ENCODE data around the gene ZNF519. TPM values are rescaled to one million over a fixed set of nuclear protein-coding genes. Genes with fewer than 3 reads are reported as not detected.

Gene ZNF519
- total RNA-seq, 4 donors from 2014 or later, result 1.7 to 5.8 (median 3.7) TPM

DNA sequence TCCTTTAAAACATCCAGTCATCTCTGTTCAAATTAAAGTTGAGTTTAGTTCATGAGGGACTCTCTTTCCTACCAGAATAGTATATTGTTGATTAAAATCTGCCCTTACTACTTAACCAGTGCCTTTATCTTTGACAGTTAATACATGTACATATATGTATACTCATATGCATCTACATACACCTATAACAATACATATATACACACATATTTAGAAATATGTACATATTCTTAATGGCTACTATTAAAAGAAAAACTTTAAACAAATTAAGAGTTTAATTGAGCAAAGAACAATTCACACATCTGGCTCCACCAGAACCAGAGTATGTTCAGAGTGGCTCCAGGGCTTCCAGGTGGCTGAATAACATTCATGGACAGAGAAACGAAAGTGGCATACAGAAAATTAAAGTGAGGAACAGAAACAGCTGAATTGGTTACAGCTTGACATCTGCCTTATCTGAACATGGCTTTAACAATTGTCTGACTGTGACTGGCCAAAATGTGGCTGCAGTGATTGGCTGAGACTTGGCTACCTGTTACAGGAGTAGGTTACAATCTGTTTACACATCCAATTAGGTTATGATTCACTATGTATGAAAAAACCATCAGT, 38.8 kb downstream of the ZNF519 start:
- no peak for DNase-seq (ENCODE audit: low spot score in 2 of 2)
- no peak overlapping the region for H3K4me3 ChIP-seq
- no peak overlapping the region for H3K27ac ChIP-seq
- no peaks in the 10 kb centered on the region for H3K9me3 ChIP-seq
- no peaks in the 10 kb centered on the region for H3K4me1 ChIP-seq
- no peaks in the 10 kb centered on the region for H3K27me3 ChIP-seq
- WGBS, result 53% methylated on average over 1 of the region's 1 CpG
- H3K36me3 ChIP-seq, result no peaks in the 10 kb centered on the region
- TF ChIP-seq POLR2AphosphoS5 (IDR thresholded peaks at IDR 0.05) (no peak), EP300 (IDR thresholded peaks at IDR 0.05) (no peak), POLR2A (IDR thresholded peaks at IDR 0.05) (no peak)
- TF ChIP-seq, protein P1, sequence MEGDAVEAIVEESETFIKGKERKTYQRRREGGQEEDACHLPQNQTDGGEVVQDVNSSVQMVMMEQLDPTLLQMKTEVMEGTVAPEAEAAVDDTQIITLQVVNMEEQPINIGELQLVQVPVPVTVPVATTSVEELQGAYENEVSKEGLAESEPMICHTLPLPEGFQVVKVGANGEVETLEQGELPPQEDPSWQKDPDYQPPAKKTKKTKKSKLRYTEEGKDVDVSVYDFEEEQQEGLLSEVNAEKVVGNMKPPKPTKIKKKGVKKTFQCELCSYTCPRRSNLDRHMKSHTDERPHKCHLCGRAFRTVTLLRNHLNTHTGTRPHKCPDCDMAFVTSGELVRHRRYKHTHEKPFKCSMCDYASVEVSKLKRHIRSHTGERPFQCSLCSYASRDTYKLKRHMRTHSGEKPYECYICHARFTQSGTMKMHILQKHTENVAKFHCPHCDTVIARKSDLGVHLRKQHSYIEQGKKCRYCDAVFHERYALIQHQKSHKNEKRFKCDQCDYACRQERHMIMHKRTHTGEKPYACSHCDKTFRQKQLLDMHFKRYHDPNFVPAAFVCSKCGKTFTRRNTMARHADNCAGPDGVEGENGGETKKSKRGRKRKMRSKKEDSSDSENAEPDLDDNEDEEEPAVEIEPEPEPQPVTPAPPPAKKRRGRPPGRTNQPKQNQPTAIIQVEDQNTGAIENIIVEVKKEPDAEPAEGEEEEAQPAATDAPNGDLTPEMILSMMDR (IDR thresholded peaks at IDR 0.05), result no peak

DNA sequence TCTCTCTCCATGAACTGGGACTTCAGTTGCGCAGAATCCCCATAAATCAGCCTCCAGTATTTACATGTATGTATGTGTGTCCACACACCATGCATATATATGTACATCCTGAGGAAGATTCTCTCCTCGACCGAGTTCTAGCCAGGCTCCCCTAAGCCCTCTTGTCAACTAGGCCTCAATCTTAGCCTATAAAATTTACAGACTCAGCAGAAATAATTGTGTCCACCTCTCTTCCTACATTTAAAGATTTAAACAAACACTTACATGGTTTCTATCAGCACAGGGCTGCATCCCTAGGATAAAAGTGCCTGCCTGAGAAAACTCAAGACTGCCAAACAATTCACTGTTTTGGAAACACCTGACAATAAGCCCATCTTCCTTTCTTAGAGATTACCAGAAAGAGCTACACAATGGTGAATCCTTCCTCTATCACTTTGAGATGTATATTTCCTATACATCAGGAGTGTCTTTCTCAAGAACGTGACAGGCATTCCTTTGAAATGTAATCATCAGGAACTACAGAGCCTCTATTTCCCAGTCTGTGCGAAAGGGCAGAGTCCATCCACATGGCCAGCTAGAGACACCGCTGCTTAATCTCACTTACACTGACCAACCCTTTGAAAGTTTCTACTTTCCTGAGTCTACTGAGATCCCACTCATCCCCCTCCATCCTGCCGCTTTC, 39.5 kb downstream of the ZNF519 start:
- DNase-seq (ENCODE audit: low spot score in 2 of 2), result no peak
- Histone ChIP-seq H3K4me3 (no peak overlapping the region), H3K4me1 (no peaks in the 10 kb centered on the region), H3K27ac (no peak overlapping the region), H3K36me3 (no peaks in the 10 kb centered on the region), H3K27me3 (no peaks in the 10 kb centered on the region), H3K9me3 (no peaks in the 10 kb centered on the region)
- 94% methylated on average over 7 of the region's 7 CpGs for WGBS
- TF ChIP-seq, protein P1 (IDR thresholded peaks at IDR 0.05), result no peak
- TF ChIP-seq POLR2A (IDR thresholded peaks at IDR 0.05), result no peak
- no peak for TF ChIP-seq EP300 (IDR thresholded peaks at IDR 0.05)
- no peak for TF ChIP-seq POLR2AphosphoS5 (IDR thresholded peaks at IDR 0.05)

DNA sequence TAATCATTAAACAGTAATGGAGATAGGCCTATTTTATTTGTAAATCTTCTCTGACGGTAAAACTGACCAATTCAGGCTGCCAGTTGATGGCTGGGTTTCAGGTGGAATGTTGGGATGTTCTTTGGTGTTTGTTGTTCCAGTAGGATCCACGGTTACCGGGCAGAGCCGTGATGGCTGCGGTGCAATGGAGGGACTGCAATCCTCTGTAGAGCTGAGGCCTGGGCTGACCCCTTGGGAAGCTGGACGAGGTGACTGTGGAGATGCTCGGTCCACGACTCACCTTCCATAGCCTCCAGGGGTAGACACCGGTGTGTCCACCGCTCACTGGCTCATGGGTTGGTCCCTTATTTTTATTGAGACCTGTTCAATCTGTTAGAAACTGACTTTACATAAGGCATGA, 42.5 kb downstream of the ZNF519 start:
- WGBS, result 85% methylated on average over 10 of the region's 10 CpGs
- no peak for TF ChIP-seq POLR2A (IDR thresholded peaks at IDR 0.05)
- TF ChIP-seq, protein P1 (IDR thresholded peaks at IDR 0.05), result no peak
- no peak for TF ChIP-seq POLR2AphosphoS5 (IDR thresholded peaks at IDR 0.05)
- no peaks in the 10 kb centered on the region for H3K36me3 ChIP-seq
- no peak overlapping the region for H3K27ac ChIP-seq
- H3K9me3 ChIP-seq, result no peaks in the 10 kb centered on the region
- peaks cover 3% of the 10 kb centered on the region for H3K4me1 ChIP-seq
- no peak overlapping the region for H3K4me3 ChIP-seq
- DNase-seq (ENCODE audit: low spot score in 2 of 2), result no peak
- H3K27me3 ChIP-seq, result no peaks in the 10 kb centered on the region

DNA sequence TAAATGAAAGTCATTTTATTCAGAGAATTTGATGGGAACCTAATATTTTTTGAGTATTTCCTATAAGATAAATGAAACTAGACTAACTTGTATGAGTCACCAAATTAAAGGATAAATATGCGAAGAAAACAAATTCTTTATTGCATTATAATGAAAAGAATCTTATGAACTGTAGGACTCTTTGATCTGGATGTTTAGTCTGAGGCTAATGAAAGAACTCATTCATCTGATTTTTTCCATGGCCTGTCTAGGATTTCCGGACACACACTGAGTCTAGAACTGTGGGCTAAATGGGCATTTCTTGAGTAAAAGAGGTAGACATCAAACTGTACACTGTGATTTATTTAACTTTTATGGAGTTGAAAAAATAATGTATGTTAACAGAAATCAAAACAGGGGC, 43.0 kb downstream of the ZNF519 start:
- Histone ChIP-seq H3K36me3 (no peaks in the 10 kb centered on the region), H3K27ac (no peak overlapping the region), H3K4me1 (peaks cover 3% of the 10 kb centered on the region), H3K4me3 (no peak overlapping the region), H3K9me3 (no peaks in the 10 kb centered on the region), H3K27me3 (no peaks in the 10 kb centered on the region)
- no peak for DNase-seq (ENCODE audit: low spot score in 2 of 2)
- 83% methylated on average over 2 of the region's 2 CpGs for WGBS
- TF ChIP-seq POLR2AphosphoS5 (IDR thresholded peaks at IDR 0.05) (no peak), POLR2A (IDR thresholded peaks at IDR 0.05) (no peak), EP300 (IDR thresholded peaks at IDR 0.05) (no peak)
- TF ChIP-seq, protein P1 (IDR thresholded peaks at IDR 0.05), result no peak

DNA sequence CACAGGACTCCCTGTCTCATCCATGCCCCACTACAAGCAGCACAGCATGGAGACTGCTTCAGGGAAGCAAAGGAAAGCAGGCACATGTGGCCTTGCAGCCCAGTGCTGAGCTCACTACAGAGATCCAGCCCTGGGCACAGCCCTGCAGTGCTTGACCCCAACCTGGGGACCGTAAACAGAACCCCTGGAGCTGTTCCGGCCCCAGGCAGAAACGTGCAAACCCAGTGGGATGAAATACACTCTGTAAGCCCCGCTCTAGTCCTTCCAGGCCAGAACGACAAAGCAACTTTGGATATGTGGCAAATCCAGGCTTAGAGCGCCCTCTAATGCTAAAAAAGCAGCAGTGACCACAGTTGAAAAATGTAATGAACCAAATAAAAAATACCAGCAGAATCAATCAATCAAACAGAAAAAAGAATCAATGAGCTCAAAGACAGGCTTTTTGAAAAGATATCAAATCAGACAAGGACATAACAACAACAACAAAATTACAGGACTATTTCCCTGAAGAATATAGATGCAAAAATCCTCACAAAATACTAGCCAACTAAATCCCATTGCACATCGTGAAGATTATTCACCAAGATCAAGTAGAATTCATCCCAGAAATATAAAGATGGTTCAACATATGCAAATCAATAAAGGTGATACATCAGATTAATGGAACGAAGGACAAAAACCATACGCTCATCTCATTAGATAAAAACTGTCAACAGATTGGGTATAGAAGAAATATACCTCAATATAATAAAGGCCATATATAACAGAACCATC, 45.6 kb downstream of the ZNF519 start:
- Histone ChIP-seq H3K4me3 (no peak overlapping the region), H3K27me3 (no peaks in the 10 kb centered on the region), H3K4me1 (peaks cover 3% of the 10 kb centered on the region), H3K9me3 (no peaks in the 10 kb centered on the region), H3K36me3 (no peaks in the 10 kb centered on the region), H3K27ac (no peak overlapping the region)
- TF ChIP-seq, protein P1 (IDR thresholded peaks at IDR 0.05), result peak in 1 of 2 donors; percentile 33
- TF ChIP-seq EP300 (IDR thresholded peaks at IDR 0.05), result no peak
- TF ChIP-seq POLR2A (IDR thresholded peaks at IDR 0.05), result no peak
- no peak for TF ChIP-seq POLR2AphosphoS5 (IDR thresholded peaks at IDR 0.05)
- DNase-seq (ENCODE audit: low spot score in 2 of 2), result no peak
- WGBS, result 32% methylated on average over 9 of the region's 9 CpGs
